AG20443 (cell line): ENCODE results near the gene VDAC2.
"Not testable (repeated sequence)": the region's sequence is repeated elsewhere in the genome, so short reads cannot be mapped to it uniquely, and the experiment has no call there.

Experiments used
- DNase-seq: peaks from one replicate; pipeline ENCODE4 v3.0.0; 2012; ENCODE audit warnings: low spot score, mixed read lengths

VDAC2 gene, protein sequence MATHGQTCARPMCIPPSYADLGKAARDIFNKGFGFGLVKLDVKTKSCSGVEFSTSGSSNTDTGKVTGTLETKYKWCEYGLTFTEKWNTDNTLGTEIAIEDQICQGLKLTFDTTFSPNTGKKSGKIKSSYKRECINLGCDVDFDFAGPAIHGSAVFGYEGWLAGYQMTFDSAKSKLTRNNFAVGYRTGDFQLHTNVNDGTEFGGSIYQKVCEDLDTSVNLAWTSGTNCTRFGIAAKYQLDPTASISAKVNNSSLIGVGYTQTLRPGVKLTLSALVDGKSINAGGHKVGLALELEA

GRCh38 chr10:75210282-75211006, at the start of gene VDAC2:
VDAC2 (plus strand) TSS chr10:75210796; CDS start chr10:75211159, 363 bp downstream.
- DNase-seq = peak; percentile 97

- no peak for DNase-seq
Measured at GRCh38 chr10:75165684-75166622, 44.6 kb upstream of the VDAC2 start.

- no peak for DNase-seq
Measured at GRCh38 chr10:75166623-75166972, 44.0 kb upstream of the VDAC2 start.

GRCh38 chr10:75168275-75168674, 42.3 kb upstream of the VDAC2 start:
- DNase-seq = no peak

DNA sequence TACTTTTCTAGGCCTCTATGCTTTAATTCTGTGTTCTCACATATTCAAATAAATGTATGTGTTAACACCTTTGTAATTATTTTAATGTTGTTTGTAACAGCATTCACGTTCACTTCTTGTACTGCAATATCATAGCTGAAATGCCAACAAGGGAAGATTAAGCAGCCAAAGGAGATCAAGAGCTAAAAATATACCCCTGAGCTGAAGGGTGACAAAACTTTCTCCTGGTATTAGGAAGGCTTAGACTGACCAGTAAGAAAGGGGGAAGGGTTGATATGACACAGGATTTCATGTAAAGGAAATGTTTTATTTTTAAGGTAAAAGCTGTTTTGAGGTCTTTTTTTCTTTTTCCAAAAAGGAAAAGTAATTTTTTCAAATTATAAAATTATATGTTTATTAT, 40.4 kb upstream of the VDAC2 start:
- DNase-seq = no peak

DNA sequence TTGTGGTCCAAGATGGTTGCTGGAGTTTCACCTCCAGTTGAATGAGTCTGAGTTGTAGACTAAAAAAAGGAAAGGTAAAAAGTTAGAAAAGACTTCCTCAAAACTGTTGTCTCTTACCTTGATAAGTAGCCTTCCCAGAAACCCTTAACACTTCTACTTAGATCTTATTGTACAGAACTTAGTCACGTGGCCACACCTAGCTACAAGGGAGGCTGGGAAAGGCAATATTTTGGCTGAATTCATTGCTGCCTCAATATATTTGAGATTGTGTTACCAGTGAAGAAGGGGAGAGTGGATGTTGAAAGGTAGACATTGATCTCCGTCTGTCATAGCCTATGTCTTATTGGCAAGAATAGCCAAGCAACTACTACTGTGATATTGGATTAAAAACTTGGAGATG, 35.5 kb upstream of the VDAC2 start:
- DNase-seq = no peak

DNA sequence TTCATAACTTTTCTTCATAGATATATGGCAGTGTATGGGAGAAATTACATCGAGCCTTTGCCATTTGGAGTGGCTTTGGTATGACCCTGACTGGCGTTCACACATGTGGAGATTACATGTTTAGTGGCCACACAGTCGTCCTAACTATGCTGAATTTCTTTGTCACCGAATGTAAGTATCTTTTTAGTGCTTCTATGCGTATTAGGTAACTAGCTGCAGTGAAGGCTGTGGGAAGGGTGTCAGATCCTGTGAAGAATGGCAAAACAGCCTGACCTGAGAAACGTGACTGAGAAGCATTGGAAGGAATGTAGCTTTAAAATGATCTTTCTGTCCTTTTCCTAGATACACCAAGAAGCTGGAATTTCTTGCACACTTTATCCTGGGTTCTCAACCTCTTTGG, 34.5 kb upstream of the VDAC2 start:
- no peak for DNase-seq

- DNase-seq = no peak
Measured at GRCh38 chr10:75176736-75177135, 33.9 kb upstream of the VDAC2 start.

- no peak for DNase-seq
Measured at GRCh38 chr10:75179657-75180177, 30.9 kb upstream of the VDAC2 start.

- no peak for DNase-seq
Measured at GRCh38 chr10:75180592-75180991, 30.0 kb upstream of the VDAC2 start.

- no peak for DNase-seq
Measured at GRCh38 chr10:75181073-75181472, 29.5 kb upstream of the VDAC2 start.

- no peak for DNase-seq
Measured at GRCh38 chr10:75186310-75186709, 24.3 kb upstream of the VDAC2 start.

DNA sequence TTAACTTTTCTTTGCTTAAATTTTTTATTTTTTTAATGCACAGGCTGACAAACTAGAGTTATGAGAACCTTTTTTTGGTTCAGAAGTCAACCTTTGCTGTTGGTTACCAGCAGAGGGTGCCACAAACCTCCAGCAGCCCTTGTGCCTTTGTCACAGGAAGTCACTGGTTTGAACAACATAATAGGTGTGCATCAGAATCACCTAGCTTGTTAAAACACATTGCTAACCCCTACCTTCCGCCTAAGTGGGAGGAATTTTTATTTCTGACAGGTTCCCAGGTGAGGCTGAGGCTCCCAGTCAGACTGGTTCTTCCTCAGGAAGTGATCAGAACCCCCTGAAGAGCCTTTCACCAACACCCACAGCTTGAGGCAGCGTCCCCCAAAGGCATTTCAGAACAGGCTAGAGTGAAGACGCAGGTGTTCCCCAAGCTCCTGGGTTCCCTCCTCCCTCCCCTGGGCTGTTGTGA, 22.6 kb upstream of the VDAC2 start:
- peak; percentile 72 for DNase-seq

DNA sequence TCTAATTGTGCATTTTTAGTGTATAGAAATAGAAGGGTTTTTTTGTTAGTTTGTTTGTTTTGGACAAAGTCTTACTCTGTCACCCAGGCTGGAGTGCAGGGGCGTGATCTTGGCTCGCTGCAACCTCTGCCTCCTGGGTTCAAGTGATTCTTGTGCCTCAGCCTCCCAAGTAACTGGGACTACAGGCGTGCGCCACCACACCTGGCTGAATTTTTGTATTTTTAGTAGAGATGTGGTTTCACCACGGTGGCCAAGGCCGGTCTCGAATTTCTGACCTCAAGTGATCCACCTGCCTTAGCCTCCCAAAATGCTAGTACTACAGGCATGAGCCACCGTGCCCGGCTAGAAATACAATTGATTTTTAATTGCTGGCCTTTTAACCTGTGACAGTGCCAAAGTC, 22.1 kb upstream of the VDAC2 start:
- DNase-seq = not testable (repeated sequence)

DNA sequence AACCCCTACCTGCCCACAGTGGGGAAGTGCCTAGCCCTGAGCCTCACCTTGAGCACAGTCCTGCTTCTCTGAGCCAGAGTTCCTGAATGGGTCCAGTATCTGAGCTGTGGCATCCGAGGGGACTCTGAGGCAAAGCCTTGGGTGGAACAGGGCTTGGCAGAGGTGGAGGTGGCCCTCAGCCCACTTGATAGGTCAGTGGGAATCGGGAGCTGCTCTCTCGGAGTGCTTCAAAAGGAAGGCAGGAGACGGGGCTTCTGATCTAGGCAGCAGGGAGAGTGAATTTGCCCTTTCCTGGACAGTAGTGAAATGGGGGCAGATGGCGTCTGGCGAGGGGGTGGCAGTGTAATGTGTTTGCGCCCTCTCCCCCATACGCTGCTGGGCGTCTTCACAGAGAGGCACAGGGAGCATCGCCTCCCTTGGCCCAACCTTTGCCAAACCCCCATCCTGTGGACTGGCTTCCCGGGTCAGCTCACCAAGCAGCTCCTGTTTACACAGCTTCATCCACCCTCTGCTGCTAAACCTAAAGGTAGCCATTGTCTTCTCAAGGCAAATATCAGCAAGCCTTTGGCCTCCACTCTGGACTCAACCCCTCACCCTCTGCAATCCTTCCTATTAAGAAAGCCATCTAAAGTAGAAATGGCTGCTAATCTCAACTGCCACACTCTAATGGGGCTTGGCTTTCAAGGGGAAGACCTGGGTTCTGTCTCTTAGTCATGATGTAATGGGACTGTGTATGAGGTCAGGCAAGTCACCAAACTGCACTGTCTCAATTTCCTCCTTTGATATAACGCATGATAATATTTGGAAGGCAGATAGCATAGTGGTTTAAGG, 21.1 kb upstream of the VDAC2 start:
- DNase-seq = no peak

GRCh38 chr10:75191821-75192568, 18.6 kb upstream of the VDAC2 start:
- DNase-seq = peak; percentile 81

- DNase-seq = not testable (repeated sequence)
Measured at GRCh38 chr10:75194625-75195024, 16.0 kb upstream of the VDAC2 start.

GRCh38 chr10:75195035-75195763, 15.4 kb upstream of the VDAC2 start:
- peak; percentile 47 for DNase-seq

- no peak for DNase-seq
Measured at GRCh38 chr10:75197066-75197465, 13.5 kb upstream of the VDAC2 start.

DNA sequence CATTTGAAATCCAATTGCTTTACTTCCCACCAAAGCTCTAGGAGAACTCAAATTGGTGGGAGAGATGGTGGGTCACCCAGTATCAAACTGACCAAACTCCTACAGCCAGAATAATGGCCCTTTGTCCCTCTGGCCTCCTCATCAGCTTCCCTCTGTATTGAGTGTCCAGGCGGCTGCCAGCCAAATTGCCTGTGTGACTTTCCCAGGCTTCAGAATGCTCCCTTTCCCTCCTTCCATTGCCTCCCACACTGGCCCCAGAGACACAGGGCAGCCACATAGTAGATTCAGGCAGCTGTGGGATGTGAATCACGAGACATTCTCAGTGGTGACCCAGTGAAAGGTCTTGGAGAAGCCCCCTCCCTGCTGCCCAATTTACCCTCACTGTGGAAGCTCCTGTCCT, 12.7 kb upstream of the VDAC2 start:
- DNase-seq = no peak
